Measurements from ENCODE around the gene BCL2L11.
A peak's percentile ranks its signal among the peaks of the same experiment; 100 is the strongest.

BCL2L11 gene

GRCh38 chr2:111143107-111143842 lies 22.6 kb downstream of the BCL2L11 start:
- no peak for DNase-seq (ENCODE audit: low spot score)

- no peak for DNase-seq (ENCODE audit: low spot score)
Observed at GRCh38 chr2:111143843-111144198, 23.1 kb downstream of the BCL2L11 start.

DNA sequence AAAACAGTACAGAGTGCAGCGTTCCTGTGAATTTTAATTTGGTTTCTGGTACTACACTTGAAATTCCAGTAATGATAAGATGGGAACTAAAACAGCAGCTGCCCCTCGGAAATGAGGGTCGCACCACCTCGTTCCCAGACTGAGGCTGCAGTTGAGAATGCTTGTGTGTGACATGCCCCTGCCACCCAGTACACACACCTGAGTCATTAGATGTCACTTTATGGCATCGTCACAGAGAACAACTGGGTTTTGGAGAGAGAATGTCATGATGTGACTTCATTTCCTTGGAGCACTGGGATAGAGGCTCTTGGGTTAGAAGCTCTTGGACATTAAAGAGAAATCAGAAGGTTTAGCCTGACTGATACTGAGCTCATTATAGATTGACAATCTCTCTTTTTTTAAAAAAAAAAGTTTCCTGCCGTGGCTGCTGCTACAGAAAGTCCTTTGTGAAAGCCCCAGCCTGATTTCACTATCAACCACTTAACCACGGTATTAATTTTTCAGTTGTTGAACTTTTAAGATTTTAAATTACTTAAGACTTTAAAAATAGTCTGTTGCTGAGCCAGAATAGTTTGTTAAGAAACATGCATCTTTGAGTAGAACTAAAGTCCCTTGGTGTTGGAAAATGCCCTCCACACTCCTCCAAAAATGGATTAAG lies 24.5 kb downstream of the BCL2L11 start:
- DNase-seq (ENCODE audit: low spot score), result no peak

- DNase-seq (ENCODE audit: low spot score), result no peak
Observed at GRCh38 chr2:111145951-111146350, 25.2 kb downstream of the BCL2L11 start.

- DNase-seq (ENCODE audit: low spot score), result no peak
Observed at GRCh38 chr2:111148225-111148873, 27.6 kb downstream of the BCL2L11 start.

GRCh38 chr2:111148925-111149324 lies 28.2 kb downstream of the BCL2L11 start:
- DNase-seq (ENCODE audit: low spot score), result no peak

DNA sequence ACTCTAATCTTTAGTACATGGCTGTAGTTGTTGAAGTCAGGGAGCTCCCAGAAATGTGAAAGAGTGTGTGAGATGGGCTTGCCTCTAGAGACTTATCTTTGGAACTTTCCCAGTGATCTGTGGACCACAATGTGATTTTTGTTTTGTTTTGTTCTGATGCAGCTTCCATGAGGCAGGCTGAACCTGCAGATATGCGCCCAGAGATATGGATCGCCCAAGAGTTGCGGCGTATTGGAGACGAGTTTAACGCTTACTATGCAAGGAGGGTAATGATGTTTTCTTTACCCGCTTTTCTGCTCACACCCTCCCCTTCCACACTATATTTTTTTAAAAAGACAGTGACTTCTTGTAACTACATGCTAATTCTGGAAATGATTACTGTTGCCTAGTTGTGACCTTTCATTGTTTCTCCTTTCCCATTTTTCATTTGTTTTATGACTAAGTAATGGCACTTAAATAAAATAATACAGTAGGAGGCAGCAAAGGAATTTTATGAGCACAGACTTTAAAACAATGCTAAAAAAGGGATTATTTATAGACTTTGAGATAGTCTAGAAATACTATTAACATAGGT lies 29.3 kb downstream of the BCL2L11 start:
- no peak for DNase-seq (ENCODE audit: low spot score)

DNA sequence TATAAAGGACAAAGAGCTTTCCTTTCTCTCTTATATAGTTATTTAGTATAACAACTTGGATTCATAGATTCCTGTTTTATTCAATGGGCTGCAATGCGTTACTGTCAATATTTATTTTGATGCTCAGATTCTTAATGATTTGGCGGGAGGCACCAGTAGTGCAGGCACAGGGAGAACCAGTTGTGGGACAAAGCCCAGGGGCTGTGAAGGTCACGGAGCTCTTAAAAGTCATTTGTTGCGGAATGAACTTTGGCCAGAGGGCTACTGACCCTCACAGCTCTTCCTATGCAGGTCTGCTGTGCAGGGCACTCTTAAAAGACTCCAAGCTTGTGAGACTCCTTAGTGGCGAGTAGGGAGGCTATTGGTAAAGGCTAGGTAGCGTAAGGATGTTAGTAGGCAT lies 34.0 kb downstream of the BCL2L11 start:
- no peak for DNase-seq (ENCODE audit: low spot score)

DNA sequence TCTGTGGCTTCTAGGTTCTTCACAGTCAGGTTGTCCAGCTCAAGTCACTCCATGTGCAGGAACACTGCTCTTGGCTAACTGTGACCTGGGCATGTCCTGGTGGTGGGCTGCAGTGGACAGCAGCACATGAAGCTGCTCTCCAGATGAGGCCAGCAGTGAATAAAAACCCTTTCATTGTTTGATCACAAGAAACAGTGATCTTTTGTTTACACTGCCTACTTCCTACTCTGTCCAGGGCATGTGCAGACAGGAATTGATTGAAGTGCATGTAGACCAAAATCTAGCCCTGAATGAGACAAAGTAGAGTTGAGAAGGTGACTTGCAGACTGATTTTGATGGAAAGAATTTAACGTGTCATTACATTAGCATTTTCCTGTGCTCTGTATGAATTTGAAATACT lies 34.9 kb downstream of the BCL2L11 start:
- DNase-seq (ENCODE audit: low spot score), result no peak

DNA sequence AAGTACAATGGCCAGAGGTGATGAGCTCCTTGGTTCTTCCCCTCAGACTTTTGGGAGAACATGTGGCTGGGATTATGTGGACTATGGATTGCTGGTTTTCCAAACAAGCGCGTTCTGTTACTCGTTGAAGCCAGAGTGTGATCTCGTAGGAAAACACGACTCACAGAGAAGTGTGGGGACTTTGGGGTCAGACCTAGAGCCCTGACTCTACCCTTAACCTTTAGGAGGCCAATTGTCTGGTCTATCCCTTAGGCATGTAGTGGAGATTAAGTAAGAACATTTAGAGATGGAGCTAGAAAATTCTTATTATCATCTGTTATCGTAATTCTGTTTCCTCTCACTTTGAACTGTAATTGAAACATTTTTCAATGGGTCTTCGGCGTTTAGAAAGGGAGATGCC lies 35.8 kb downstream of the BCL2L11 start:
- DNase-seq (ENCODE audit: low spot score), result no peak

DNA sequence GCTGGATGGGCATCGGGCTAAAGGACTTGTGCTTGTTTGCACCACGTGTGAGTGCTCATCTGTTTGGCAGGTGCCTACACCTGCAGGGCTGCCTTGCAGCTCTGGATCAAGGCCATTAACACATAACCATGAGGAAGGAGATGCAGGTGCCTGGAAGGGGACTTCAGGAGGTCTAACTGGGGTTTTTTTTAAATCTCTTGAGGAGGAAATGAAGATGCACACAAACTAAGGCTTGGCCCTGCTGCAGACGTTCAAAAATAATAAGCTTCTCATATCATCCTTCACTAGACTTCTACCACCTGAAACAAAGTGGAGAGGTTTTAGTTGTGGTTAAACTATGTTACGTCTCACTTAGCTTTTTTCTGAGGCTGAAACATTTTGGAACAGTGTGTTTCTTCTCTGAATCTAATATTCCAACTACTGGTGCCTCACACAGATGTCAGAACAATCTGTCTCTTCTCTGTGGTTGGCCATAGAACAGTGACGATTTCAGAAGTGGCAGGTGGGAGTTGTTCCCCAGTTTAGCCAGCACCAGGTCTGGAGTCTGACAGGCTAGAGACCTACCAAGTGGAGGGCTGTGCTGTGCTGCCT lies 36.5 kb downstream of the BCL2L11 start:
- peak; percentile 85 for DNase-seq (ENCODE audit: low spot score)

DNA sequence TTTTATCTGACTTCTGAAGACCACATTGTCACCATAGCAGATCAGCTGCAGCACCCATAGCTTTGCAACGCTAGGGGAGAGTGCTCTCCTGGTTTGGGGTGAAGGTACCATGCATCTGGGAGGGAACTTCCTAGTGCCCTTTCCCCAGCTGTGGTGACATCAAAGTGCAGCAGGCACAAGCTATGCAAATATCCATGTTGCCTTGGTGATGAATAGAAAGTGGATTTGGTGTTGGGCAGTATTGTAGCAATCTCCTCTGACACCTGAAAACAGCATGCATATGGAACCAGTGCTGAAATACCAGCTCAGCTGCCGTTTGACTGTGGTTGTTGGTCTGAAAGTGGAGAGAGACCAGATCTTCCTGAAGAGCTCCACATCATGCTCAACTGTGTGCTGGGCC lies 37.1 kb downstream of the BCL2L11 start:
- peak; percentile 81 for DNase-seq (ENCODE audit: low spot score)

- DNase-seq (ENCODE audit: low spot score), result no peak
Observed at GRCh38 chr2:111159641-111160040, 38.9 kb downstream of the BCL2L11 start.

DNA sequence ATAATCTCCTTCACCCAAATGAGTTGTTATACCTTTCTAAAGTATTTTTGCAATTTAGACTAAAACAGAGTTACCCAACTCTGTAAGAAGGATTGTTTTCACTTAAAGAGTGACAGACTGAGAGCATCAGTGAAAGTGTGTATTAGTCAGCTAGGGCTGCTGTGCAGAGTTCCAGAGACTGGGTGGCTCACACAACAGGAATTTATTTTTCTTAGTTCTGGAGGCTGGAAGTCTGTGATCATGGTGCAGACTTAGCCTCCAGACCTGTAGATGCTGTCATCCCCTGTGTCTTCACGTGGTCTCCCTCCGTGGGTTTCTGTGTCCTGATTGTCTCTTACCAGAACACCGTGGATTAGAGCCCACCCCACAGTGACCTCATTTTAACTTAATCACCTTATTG lies 40.0 kb downstream of the BCL2L11 start:
- no peak for DNase-seq (ENCODE audit: low spot score)

DNA sequence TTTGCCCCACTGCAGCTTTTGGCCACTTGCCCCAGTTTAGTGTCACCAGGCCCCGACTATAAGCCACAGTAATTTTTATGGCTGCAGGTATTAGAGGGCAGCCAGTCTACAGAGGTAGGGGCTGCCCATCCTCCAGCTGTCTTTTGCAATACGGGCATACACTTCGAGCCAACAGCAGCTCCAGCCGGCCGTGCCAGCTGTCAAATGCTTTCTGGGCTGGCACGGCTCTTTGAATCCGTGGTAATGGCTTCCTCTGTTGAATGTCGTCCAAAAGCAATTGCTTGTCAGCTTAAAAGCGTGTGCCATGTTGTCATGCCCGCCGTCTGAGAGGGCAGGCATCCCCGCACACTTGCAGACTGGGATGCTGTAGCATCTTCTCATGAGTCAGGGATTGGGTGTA lies 41.3 kb downstream of the BCL2L11 start:
- DNase-seq (ENCODE audit: low spot score), result no peak

GRCh38 chr2:111162718-111163331 lies 42.1 kb downstream of the BCL2L11 start:
- peak; percentile 40 for DNase-seq (ENCODE audit: low spot score)

GRCh38 chr2:111164078-111164477 lies 43.4 kb downstream of the BCL2L11 start:
- no peak for DNase-seq (ENCODE audit: low spot score)

- no peak for DNase-seq (ENCODE audit: low spot score)
Observed at GRCh38 chr2:111165084-111165483, 44.4 kb downstream of the BCL2L11 start.

- no peak for DNase-seq (ENCODE audit: low spot score)
Observed at GRCh38 chr2:111166115-111166514, 45.4 kb downstream of the BCL2L11 start.

DNA sequence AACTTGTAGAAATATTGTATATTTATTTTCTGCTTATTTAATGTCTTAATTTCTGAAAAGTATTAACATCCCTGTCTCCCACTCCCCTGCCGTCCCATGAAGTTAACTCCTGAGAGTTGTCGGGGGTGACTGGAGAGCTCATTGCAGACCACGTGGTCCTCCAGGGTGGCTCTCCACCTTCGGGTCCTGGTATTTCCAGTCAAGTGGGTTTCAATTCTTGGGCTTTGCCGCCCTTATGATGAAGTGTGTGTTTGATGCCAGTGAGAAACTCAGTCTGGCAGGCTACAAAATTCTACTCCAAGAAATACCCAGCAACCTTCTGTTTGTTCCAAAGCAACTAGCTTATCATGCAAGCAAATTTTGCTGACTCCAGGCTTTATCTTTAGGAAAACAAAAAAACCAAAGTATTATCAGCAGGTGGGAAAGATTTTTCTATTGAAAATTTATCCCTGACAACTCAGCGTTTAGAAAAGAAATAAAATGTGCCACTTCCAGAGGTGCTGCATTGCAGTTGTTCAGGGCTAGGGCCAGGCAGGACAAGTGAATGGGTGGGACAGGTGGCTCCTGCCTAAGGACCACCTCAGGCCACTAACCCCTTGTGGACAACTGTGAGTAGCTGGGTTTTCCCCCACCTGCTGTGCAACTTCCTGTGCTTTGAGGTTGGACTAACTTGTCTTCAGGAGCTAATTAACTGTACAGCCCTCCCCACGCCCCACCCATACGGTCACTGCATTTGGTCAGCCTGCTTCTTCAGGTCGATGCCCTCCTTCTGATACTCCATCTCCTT lies 46.6 kb downstream of the BCL2L11 start:
- DNase-seq (ENCODE audit: low spot score), result no peak

GRCh38 chr2:111167863-111168162 lies 47.1 kb downstream of the BCL2L11 start:
- DNase-seq (ENCODE audit: low spot score), result no peak
